HCT116 (cell line): Measurements from ENCODE around the gene ABHD17C. TPM values are rescaled to one million over a fixed set of nuclear protein-coding genes. Genes with fewer than 3 reads are reported as not detected.

Experiments used
- ATAC-seq: fragments of 200-7000 bp; cut with Tn5 transposase; 2 replicates; pipeline ENCODE4 v1.9.1; 2020; ENCODE audit warnings: mild to moderate bottlenecking, moderate library complexity
- BruUV-seq: library from RNA; stranded (reverse); fragments of 400-500 nt; replicated peaks from 2 replicates; lab custom pipeline; 2021; lab: Mats Ljungman, UMichigan
- CTCF ChIA-PET: fragments of 300-600 bp; sonication (Branson Sonifier 250); formaldehyde crosslinking; loops from one replicate; lab custom pipeline; 2021; ENCODE audit warnings: antibody characterized with exemption; lab: Charles Lee
- POLR2A ChIA-PET: fragments of 300-600, 350-600 bp; sonication (Branson Sonifier 250); formaldehyde crosslinking; loops from one replicate; lab custom pipeline; 2021; ENCODE audit warnings: antibody characterized with exemption; lab: Charles Lee
- RAD21 ChIA-PET, 2 experiments: fragments of 300-600 bp; sonication (Branson Sonifier 250); formaldehyde crosslinking; loops; one replicate each; lab custom pipeline; 2023; ENCODE audit warnings: low total read pairs in 2 of 2; ENCODE audit not compliant: uncharacterized antibody in 2 of 2, unreplicated experiment in 2 of 2, low non-redundant PET in 1 of 2; lab: Charles Lee
- DNase-seq: peaks from one replicate; pipeline ENCODE4 v3.0.0-alpha.2; 2010; ENCODE audit warnings: low read depth, low spot score
- H2AFZ ChIP-seq: fragments of 200-600 bp; shearing (Covaris generic), sonication (generic); 2 replicates; pipeline ENCODE4 v1.6.1; 2017; ENCODE audit warnings: low read depth, mixed run types, mixed read lengths, antibody characterized with exemption, low read length; ENCODE audit not compliant: poor library complexity, severe bottlenecking
- H3K27ac ChIP-seq: 2 replicates; pipeline ENCODE4 v1.5.1; 2012; ENCODE audit warnings: low read depth, low read length
- H3K27me3 ChIP-seq: fragments of 200-600 bp; sonication (generic); 2 replicates; pipeline ENCODE4 v1.6.1; 2016; ENCODE audit warnings: mixed run types, low read length, mixed read lengths; ENCODE audit not compliant: insufficient read depth
- H3K36me3 ChIP-seq, 2 experiments: fragments of 200-500 bp in 1 of 2; fragments of 200-600 bp in 1 of 2; sonication (Bioruptor generic) in 1 of 2; sonication (generic) in 1 of 2; 2 replicates each; pipeline versions ENCODE4 v1.5.1 to v1.6.1; 2014 to 2016; ENCODE audit warnings: low read length in 2 of 2, inconsistent platforms in 1 of 2, mixed read lengths in 1 of 2, mixed run types in 1 of 2; ENCODE audit not compliant: insufficient read depth in 2 of 2, control insufficient read depth in 1 of 2
- H3K4me1 ChIP-seq, 2 experiments: fragments of 200-600 bp in 1 of 2; sonication (generic) in 1 of 2; 2 replicates each; pipeline versions ENCODE4 v1.5.1 to v1.6.1; 2012 to 2017; ENCODE audit warnings: low read length in 2 of 2, inconsistent platforms in 1 of 2, mild to moderate bottlenecking in 1 of 2, mixed read lengths in 1 of 2, mixed run types in 1 of 2, moderate library complexity in 1 of 2; ENCODE audit not compliant: insufficient read depth in 2 of 2, control insufficient read depth in 1 of 2
- H3K4me2 ChIP-seq: fragments of 200-600 bp; sonication (generic); 2 replicates; pipeline ENCODE4 v1.6.1; 2017; ENCODE audit warnings: mixed run types, low read length, mixed read lengths
- H3K4me3 ChIP-seq, 2 experiments: fragments of 200-600 bp in 1 of 2; sonication (generic) in 1 of 2; replicated peaks in 1 of 2; 2 replicates each; pipeline ENCODE4 v1.5.1; 2011 to 2016; ENCODE audit warnings: low read length in 2 of 2, control low read depth in 1 of 2, low read depth in 1 of 2, mild to moderate bottlenecking in 1 of 2, mixed read lengths in 1 of 2, mixed run types in 1 of 2
- H3K79me2 ChIP-seq: fragments of 200-600 bp; sonication (generic); 2 replicates; pipeline ENCODE4 v1.6.1; 2017; ENCODE audit warnings: mild to moderate bottlenecking, mixed run types, low read length, moderate library complexity, mixed read lengths; ENCODE audit not compliant: insufficient read depth
- H3K9ac ChIP-seq: fragments of 200-600 bp; sonication (generic); 2 replicates; pipeline ENCODE4 v1.6.1; 2016; ENCODE audit warnings: low read length, mixed read lengths
- H3K9me2 ChIP-seq: fragments of 200-600 bp; sonication (generic), shearing (Covaris generic); 2 replicates; pipeline ENCODE4 v1.6.1; 2017; ENCODE audit warnings: mixed run types, mild to moderate bottlenecking, moderate library complexity; ENCODE audit not compliant: insufficient read depth
- H3K9me3 ChIP-seq, 2 experiments: fragments of 200-500 bp in 1 of 2; fragments of 200-600 bp in 1 of 2; sonication (Bioruptor generic) in 1 of 2; sonication (generic) in 1 of 2; 2 replicates each; pipeline ENCODE4 v1.6.1; 2014 to 2017; ENCODE audit warnings: low read length in 2 of 2, mixed read lengths in 2 of 2, inconsistent platforms in 1 of 2, low read depth in 1 of 2, mild to moderate bottlenecking in 1 of 2, mixed run types in 1 of 2, moderate library complexity in 1 of 2; ENCODE audit not compliant: control insufficient read depth in 1 of 2, insufficient read depth in 1 of 2
- H4K20me1 ChIP-seq: fragments of 200-600 bp; sonication (generic), shearing (Covaris generic); 2 replicates; pipeline ENCODE4 v1.6.1; 2017; ENCODE audit warnings: mixed run types, mild to moderate bottlenecking, moderate library complexity; ENCODE audit not compliant: insufficient read depth
- CBX3 ChIP-seq: IDR thresholded peaks from 2 replicates; pipeline ENCODE4 v1.6.1; 2012; ENCODE audit warnings: low read depth
- CEBPB ChIP-seq: IDR thresholded peaks from 2 replicates; pipeline ENCODE4 v1.6.1; 2012; ENCODE audit warnings: low read depth
- CTCF ChIP-seq, 3 experiments: fragments of 200-600 bp in 1 of 3; sonication (generic) in 1 of 3; IDR thresholded peaks in 2 of 3; conservative IDR thresholded peaks in 1 of 3; 2 replicates each; pipeline ENCODE4 v1.5.1; 2012 to 2017; ENCODE audit warnings: low read depth in 2 of 3, low read length in 2 of 3, antibody characterized with exemption in 1 of 3, borderline replicate concordance in 1 of 3, control low read depth in 1 of 3, mild to moderate bottlenecking in 1 of 3, mixed read lengths in 1 of 3, mixed run types in 1 of 3, moderate library complexity in 1 of 3; ENCODE audit not compliant: insufficient read depth in 1 of 3
- ELF1 ChIP-seq: IDR thresholded peaks from 2 replicates; pipeline ENCODE4 v1.6.1; 2012; ENCODE audit warnings: low read depth, borderline replicate concordance
- EZH2 ChIP-seq: fragments of 200-600 bp; sonication (generic); IDR thresholded peaks from 2 replicates; pipeline ENCODE4 v1.6.1; 2017; ENCODE audit warnings: antibody characterized with exemption, mixed run types
- EZH2phosphoT487 ChIP-seq: fragments of 200-600 bp; IDR thresholded peaks from 2 replicates; pipeline ENCODE4 v1.6.1; 2018; ENCODE audit warnings: antibody characterized with exemption, borderline replicate concordance
- FOSL1 ChIP-seq: IDR thresholded peaks from 2 replicates; pipeline ENCODE4 v1.6.1; 2012; ENCODE audit warnings: low read depth
- POLR2A ChIP-seq: IDR thresholded peaks from 2 replicates; pipeline ENCODE4 v1.7.0; 2011; ENCODE audit warnings: borderline replicate concordance; ENCODE audit not compliant: insufficient read depth, insufficient read length; ENCODE audit errors: extremely low read depth
- POLR2AphosphoS5 ChIP-seq: IDR thresholded peaks from 2 replicates; pipeline ENCODE4 v1.6.1; 2011; ENCODE audit warnings: mild to moderate bottlenecking, low read depth, low read length, moderate library complexity
- RAD21 ChIP-seq: IDR thresholded peaks from 2 replicates; pipeline ENCODE4 v1.6.1; 2012; ENCODE audit warnings: low read depth, mild to moderate bottlenecking
- ZNF274 ChIP-seq: fragments of 200-500 bp; sonication (Bioruptor generic); IDR thresholded peaks from 2 replicates; pipeline ENCODE4 v1.6.1; 2014; ENCODE audit warnings: mild to moderate bottlenecking, low read depth, low read length, inconsistent platforms
- intact Hi-C: fragments of 100-400 bp; cut with micrococcal nuclease; formaldehyde crosslinking; loops from 2 replicates; pipeline ENCODE4 v1.10.0; 2022
- total RNA-seq: library from RNA; stranded (reverse); gene quantifications from one replicate; pipeline ENCODE4 v1.2.1, GENCODE V29; 2021; ENCODE audit not compliant: unreplicated experiment
- TF ChIP-seq, protein P1 (sequence below): IDR thresholded peaks from 2 replicates; pipeline ENCODE4 v1.6.1; 2012
- TF ChIP-seq, protein P2 (sequence below): IDR thresholded peaks from 2 replicates; pipeline ENCODE4 v1.6.1; 2011; ENCODE audit warnings: mild to moderate bottlenecking, low read length, moderate library complexity; ENCODE audit not compliant: insufficient replicate concordance; ENCODE audit errors: extremely low read depth

Gene ABHD17C
- total RNA-seq, 1 experiment from 2014 or later, result 27.9 TPM

GRCh38 chr15:80689294-80689693 lies 5.8 kb upstream of the ABHD17C start (continued):
- TF ChIP-seq CTCF (IDR thresholded peaks at IDR 0.05 in 2 of 3, conservative IDR thresholded peaks at IDR 0.05 in 1 of 3; ENCODE audit: borderline replicate concordance in 1 of 3, insufficient read depth in 1 of 3, low read depth in 2 of 3, low read length in 2 of 3) (no peak), CEBPB (no peak), POLR2AphosphoS5 (no peak), EZH2phosphoT487 (no peak), CBX3 (no peak), EZH2 (no peak), POLR2A (no peak)
- TF ChIP-seq, protein P1, sequence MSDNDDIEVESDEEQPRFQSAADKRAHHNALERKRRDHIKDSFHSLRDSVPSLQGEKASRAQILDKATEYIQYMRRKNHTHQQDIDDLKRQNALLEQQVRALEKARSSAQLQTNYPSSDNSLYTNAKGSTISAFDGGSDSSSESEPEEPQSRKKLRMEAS, result no peak

- Histone ChIP-seq H3K4me1 (peaks cover 0 to 8% of the 10 kb centered on the region in 2 experiments; a peak in 2 of 4 replicates), H3K79me2 (no peaks in the 10 kb centered on the region), H4K20me1 (no peaks in the 10 kb centered on the region), H3K9me2 (no peaks in the 10 kb centered on the region), H2AFZ (no peak overlapping the region), H3K4me3 (no peak overlapping the region), H3K27me3 (no peaks in the 10 kb centered on the region), H3K9me3 (no peaks in the 10 kb centered on the region), H3K36me3 (no peaks in the 10 kb centered on the region), H3K9ac (no peak overlapping the region), H3K27ac (no peak overlapping the region), H3K4me2 (no peak overlapping the region)
- no TSS peak for BruUV-seq
- intact Hi-C loops, result no loop called here
- ChIA-PET RAD21 (no interaction called here), POLR2A (no interaction called here), CTCF (no interaction called here)
- ATAC-seq, result no peak
- no peak for DNase-seq
- TF ChIP-seq POLR2AphosphoS5 (no peak), CBX3 (no peak), CTCF (IDR thresholded peaks at IDR 0.05 in 2 of 3, conservative IDR thresholded peaks at IDR 0.05 in 1 of 3; ENCODE audit: borderline replicate concordance in 1 of 3, insufficient read depth in 1 of 3, low read depth in 2 of 3, low read length in 2 of 3) (no peak), ZNF274 (no peak), ELF1 (no peak), CEBPB (no peak), FOSL1 (no peak), RAD21 (no peak), POLR2A (no peak)
- TF ChIP-seq, protein P2, sequence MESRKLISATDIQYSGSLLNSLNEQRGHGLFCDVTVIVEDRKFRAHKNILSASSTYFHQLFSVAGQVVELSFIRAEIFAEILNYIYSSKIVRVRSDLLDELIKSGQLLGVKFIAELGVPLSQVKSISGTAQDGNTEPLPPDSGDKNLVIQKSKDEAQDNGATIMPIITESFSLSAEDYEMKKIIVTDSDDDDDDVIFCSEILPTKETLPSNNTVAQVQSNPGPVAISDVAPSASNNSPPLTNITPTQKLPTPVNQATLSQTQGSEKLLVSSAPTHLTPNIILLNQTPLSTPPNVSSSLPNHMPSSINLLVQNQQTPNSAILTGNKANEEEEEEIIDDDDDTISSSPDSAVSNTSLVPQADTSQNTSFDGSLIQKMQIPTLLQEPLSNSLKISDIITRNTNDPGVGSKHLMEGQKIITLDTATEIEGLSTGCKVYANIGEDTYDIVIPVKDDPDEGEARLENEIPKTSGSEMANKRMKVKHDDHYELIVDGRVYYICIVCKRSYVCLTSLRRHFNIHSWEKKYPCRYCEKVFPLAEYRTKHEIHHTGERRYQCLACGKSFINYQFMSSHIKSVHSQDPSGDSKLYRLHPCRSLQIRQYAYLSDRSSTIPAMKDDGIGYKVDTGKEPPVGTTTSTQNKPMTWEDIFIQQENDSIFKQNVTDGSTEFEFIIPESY, result no peak
- TF ChIP-seq, protein P1, result no peak
Measured at GRCh38 chr15:80689716-80690115, 5.4 kb upstream of the ABHD17C start.
